ENCODE data around the gene CLINT1. TPM values are rescaled to one million over a fixed set of nuclear protein-coding genes. Genes with fewer than 3 reads are reported as not detected.
"Not testable (repeated sequence)": the region's sequence is repeated elsewhere in the genome, so short reads cannot be mapped to it uniquely, and the experiment has no call there.

CLINT1 gene
- total RNA-seq, 1 experiment from 2014 or later, result 79.6 TPM

GRCh38 chr5:157888814-157889532, 30.0 kb upstream of the CLINT1 start (continued):
- TF ChIP-seq USF2 (CRISPR knock-in tag; IDR thresholded peaks at IDR 0.05) (no peak), ZNF121 (CRISPR knock-in tag; IDR thresholded peaks at IDR 0.05) (no peak), ZNF423 (CRISPR knock-in tag; IDR thresholded peaks at IDR 0.05) (no peak), ETV6 (CRISPR knock-in tag; IDR thresholded peaks at IDR 0.05) (no peak), TP53 (CRISPR knock-in tag; IDR thresholded peaks at IDR 0.05) (no peak), ATF3 (CRISPR knock-in tag; conservative IDR thresholded peaks at IDR 0.05) (no peak), ELF4 (CRISPR knock-in tag; IDR thresholded peaks at IDR 0.05; ENCODE audit: low read depth) (no peak), RORB (CRISPR knock-in tag; IDR thresholded peaks at IDR 0.05) (no peak)

GRCh38 chr5:157886796-157887380, 27.9 kb upstream of the CLINT1 start:
- Mint-ChIP-seq H3K36me3 (peaks cover 39% of the 10 kb centered on the region), H3K4me3 (no peak overlapping the region), H3K9me3 (peaks cover 45% of the 10 kb centered on the region), H3K27ac (no peak overlapping the region), H3K27me3 (ENCODE audit: low read depth) (peaks cover 43% of the 10 kb centered on the region), H3K4me1 (peaks cover 16% of the 10 kb centered on the region)
- ATAC-seq (no peak), DNase-seq (ENCODE audit: low spot score) (no peak)
- TF ChIP-seq AFF4 (CRISPR knock-in tag; IDR thresholded peaks at IDR 0.05; ENCODE audit: borderline replicate concordance) (no peak), IRF2 (CRISPR knock-in tag; IDR thresholded peaks at IDR 0.05; ENCODE audit: borderline replicate concordance, low read depth) (no peak), MLX (CRISPR knock-in tag; IDR thresholded peaks at IDR 0.05) (no peak), NFATC4 (CRISPR knock-in tag; IDR thresholded peaks at IDR 0.05) (no peak), FOXK1 (CRISPR knock-in tag; IDR thresholded peaks at IDR 0.05) (no peak), MXD4 (CRISPR knock-in tag; IDR thresholded peaks at IDR 0.05; ENCODE audit: borderline replicate concordance) (no peak), ETV6 (CRISPR knock-in tag; IDR thresholded peaks at IDR 0.05) (no peak), SOX15 (CRISPR knock-in tag; IDR thresholded peaks at IDR 0.05) (no peak), RELA (CRISPR knock-in tag; IDR thresholded peaks at IDR 0.05; ENCODE audit: borderline replicate concordance) (no peak), FOXP4 (CRISPR knock-in tag; IDR thresholded peaks at IDR 0.05) (no peak), MAX (CRISPR knock-in tag; IDR thresholded peaks at IDR 0.05) (no peak), PREB (CRISPR knock-in tag; IDR thresholded peaks at IDR 0.05; ENCODE audit: borderline replicate concordance) (no peak)
- POLR2A ChIA-PET, result no interaction called here
- CTCF ChIA-PET, result no interaction called here

- DNase-seq (ENCODE audit: low spot score); ATAC-seq; POLR2A ChIA-PET; CTCF ChIA-PET; H3K27ac Mint-ChIP-seq; H3K4me3 Mint-ChIP-seq: not testable (repeated sequence)
- Mint-ChIP-seq H3K36me3 (peaks cover 40% of the 10 kb centered on the region), H3K27me3 (ENCODE audit: low read depth) (peaks cover 62% of the 10 kb centered on the region), H3K9me3 (peaks cover 47% of the 10 kb centered on the region), H3K4me1 (peaks cover 23% of the 10 kb centered on the region)
These were observed 26.1 kb upstream of the CLINT1 start for GRCh38 chr5:157885051-157885450.

GRCh38 chr5:157881498-157881897, 22.6 kb upstream of the CLINT1 start:
- Mint-ChIP-seq H3K4me3 (peak overlapping the region; percentile 24; the same call in 1 of the 2 replicates), H3K9me3 (peaks cover 45% of the 10 kb centered on the region), H3K4me1 (peaks cover 23% of the 10 kb centered on the region), H3K36me3 (peaks cover 38% of the 10 kb centered on the region), H3K27me3 (ENCODE audit: low read depth) (peaks cover 75% of the 10 kb centered on the region)
- POLR2A ChIA-PET, H3K27ac Mint-ChIP-seq, ATAC-seq, CTCF ChIA-PET: not testable (repeated sequence)
- peak; percentile 21 for DNase-seq (ENCODE audit: low spot score)

Measured in WTC11 (cell line).